HG03520 (cell line): Measurements from ENCODE around the gene RAB6B.

Experiments used
- ATAC-seq: cut with Tn5 transposase; IDR thresholded peaks from one replicate; pipeline ENCODE4 v1.9.1; 2021; ENCODE audit warnings: mild to moderate bottlenecking, moderate library complexity; ENCODE audit not compliant: unreplicated experiment

The RAB6B gene

GRCh38 chr3:133838296-133838789 lies 57.3 kb downstream of the RAB6B start:
- ATAC-seq, result no peak

GRCh38 chr3:133837487-133838295 lies 58.0 kb downstream of the RAB6B start:
- ATAC-seq, result no peak

- ATAC-seq, result no peak
These were observed 59.1 kb downstream of the RAB6B start for GRCh38 chr3:133836497-133837158.

GRCh38 chr3:133835961-133836360 lies 59.7 kb downstream of the RAB6B start:
- ATAC-seq, result no peak

- ATAC-seq, result no peak
These were observed 60.3 kb downstream of the RAB6B start for GRCh38 chr3:133835418-133835743.

- ATAC-seq, result no peak
These were observed 60.9 kb downstream of the RAB6B start for GRCh38 chr3:133834621-133835417.

- ATAC-seq, result no peak
These were observed 61.6 kb downstream of the RAB6B start for GRCh38 chr3:133833880-133834620.

DNA sequence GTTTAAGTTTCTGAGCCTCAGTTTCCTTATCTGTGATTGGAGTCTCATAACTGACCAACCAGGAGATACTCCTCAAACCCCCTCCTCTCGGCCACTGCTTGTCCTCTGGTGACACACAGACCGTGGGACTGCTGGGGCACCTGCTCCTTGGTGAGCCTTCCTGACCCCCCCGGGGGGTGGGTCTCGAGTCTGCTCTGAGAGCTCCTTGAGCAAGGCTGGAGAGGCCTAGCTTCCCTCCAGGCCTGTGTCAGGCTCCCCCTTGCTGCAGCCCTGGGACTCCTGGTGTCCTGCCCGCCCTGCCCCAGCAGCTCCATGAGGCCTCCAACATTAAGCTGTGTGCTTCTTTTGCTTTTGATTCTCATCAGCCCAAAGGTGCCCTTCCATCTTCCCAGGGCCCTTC lies 62.4 kb downstream of the RAB6B start:
- no peak for ATAC-seq

DNA sequence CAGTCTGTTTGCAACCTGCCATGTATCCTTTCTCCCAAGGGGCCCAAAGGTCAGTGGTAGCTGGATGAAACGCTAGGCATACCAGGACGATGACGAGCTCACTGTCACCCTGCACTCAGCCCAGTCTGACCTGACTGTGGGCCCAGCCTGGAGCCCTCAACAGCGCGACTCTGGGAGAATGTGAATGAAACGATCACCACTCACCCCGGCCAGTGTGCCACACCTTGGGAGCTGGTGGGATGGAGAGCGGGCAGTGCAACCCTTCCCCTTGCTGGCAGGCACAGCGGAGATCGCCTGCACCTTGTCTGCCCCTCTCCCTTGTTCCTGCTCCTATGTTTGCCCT lies 62.9 kb downstream of the RAB6B start:
- ATAC-seq, result no peak

GRCh38 chr3:133831966-133832801 lies 63.5 kb downstream of the RAB6B start:
- no peak for ATAC-seq

- no peak for ATAC-seq
These were observed 65.6 kb downstream of the RAB6B start for GRCh38 chr3:133830071-133830470.

- no peak for ATAC-seq
These were observed 66.4 kb downstream of the RAB6B start for GRCh38 chr3:133829310-133829707.

GRCh38 chr3:133828576-133829309 lies 66.9 kb downstream of the RAB6B start:
- ATAC-seq, result no peak

DNA sequence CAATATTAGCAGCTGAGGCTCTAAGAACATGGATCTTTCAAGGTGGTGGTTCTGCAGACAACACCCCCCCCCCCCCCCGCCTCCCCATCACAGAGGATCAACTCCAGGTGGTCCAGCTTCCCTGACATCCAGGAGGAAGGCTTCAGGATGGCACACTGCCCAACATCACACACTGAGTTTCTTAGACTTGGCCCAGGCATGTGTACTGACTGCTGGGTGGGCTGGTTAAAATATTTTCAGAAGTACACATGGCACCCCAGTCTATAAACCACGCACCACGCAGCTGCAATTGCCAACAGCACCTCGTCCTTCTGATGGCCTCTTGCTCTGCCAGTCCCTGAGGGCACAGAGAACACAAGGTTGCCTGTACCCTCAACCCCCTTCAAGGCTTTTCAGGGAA lies 68.0 kb downstream of the RAB6B start:
- no peak for ATAC-seq

- no peak for ATAC-seq
These were observed 68.5 kb downstream of the RAB6B start for GRCh38 chr3:133827136-133827535.

DNA sequence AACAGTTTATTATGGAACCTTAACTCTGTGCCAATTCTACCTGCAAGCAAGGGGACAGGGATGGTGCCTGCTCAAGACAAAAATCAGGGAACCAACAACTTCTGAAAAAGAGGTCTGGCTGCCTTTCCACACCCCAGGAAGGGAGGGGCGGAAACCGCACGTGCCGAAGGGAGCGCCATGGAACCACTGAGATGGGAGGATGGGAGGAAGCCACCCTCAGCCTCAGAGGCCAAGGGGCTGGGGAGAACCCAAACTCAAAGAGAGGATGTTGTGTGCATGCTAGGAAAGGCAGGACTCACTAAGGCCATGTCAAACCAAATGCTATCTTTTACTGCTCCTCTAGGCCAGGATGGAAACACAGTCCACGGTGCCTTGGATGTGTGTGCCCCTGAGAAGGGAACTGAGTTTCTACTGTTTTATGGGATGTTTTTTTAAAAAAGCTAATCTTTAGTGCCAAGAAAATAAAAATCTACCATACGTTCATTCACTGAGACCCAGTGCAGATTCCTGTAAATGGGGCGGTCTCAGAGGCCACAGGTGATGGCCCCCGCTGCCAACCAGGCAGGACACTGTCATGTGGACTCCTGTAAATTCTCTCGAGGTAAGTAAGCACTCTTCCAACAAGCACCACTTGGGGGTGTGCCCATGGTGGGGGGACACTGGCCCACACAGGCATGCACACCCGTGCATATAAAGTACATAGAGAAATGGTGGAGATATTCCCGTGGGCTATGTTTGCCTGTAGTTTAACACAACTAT lies 69.5 kb downstream of the RAB6B start:
- ATAC-seq, result no peak

DNA sequence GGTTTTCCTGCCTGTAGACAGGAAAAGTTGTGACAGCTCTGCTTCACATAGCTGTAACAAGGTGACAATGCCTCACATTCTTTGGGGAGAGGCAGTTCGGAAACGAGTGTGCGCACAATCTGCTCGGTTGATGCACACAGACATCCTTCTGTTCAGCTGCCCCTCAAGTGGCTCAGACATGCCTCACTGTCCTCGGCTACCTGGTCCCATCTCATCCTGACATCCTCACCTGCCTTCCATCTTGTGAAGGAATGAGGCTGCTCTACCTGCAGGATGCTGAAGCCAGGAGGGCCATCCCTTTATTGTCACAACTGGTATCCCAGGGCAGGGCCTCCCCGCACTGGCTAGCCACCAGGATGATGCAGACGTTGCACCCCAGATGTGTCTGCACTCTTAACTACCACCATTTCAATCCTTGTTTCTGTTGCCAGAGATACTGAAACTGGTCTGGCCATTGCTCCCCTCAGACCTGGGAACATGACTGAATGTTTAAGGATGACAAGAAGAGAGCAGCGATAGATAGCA lies 70.7 kb downstream of the RAB6B start:
- no peak for ATAC-seq
